Mucosa of descending colon (tissue), 3 donors: ENCODE results near the gene ANKRD17. TPM values are rescaled to one million over a fixed set of nuclear protein-coding genes. Genes with fewer than 3 reads are reported as not detected.
"Not testable (repeated sequence)": the region's sequence is repeated elsewhere in the genome, so short reads cannot be mapped to it uniquely, and the experiment has no call there.

ENCODE experiments used
- ATAC-seq: fragments of 200-7000 bp; cut with Tn5 transposase; one replicate; pipeline ENCODE4 v1.9.1; 2020; ENCODE audit warnings: mild to moderate bottlenecking, moderate library complexity
- DNase-seq, 3 donors: peaks; one replicate each; pipeline ENCODE4 v3.0.0-alpha.2; 2020
- H3K36me3 ChIP-seq: fragments of 200-600 bp; one replicate; pipeline ENCODE4 v1.8.0; 2021; ENCODE audit warnings: low read depth, mild to moderate bottlenecking
- H3K4me1 ChIP-seq: fragments of 200-600 bp; one replicate; pipeline ENCODE4 v1.8.0; 2021; ENCODE audit warnings: low read depth, mild to moderate bottlenecking
- H3K4me3 ChIP-seq: fragments of 200-600 bp; one replicate; pipeline ENCODE4 v1.8.0; 2021; ENCODE audit warnings: mild to moderate bottlenecking
- H3K9me3 ChIP-seq: fragments of 200-600 bp; one replicate; pipeline ENCODE4 v1.8.0; 2021; ENCODE audit warnings: mild to moderate bottlenecking
- CTCF ChIP-seq: fragments of 200-600 bp; IDR thresholded peaks from one replicate; pipeline ENCODE4 v1.8.0; 2022; ENCODE audit warnings: antibody characterized with exemption, mild to moderate bottlenecking
- intact Hi-C, 2 donors: fragments of 100-400 bp; cut with DNase I in 1 of 2; cut with micrococcal nuclease in 1 of 2; formaldehyde crosslinking; loops; one replicate each; pipeline versions ENCODE4 v1.11.0 to v1.11.1; 2022; cut with DNase I, micrococcal nuclease
- total RNA-seq, 3 donors: library from RNA; stranded (reverse); fragmentation: NEBNext Ultra II Directional in 2 of 3; extraction: Animal tissue kit (Norgen Biotek cat#: 25700) in 2 of 3; gene quantifications; one replicate each; pipeline versions ENCODE4 v1.2.1 to v1.2.4, GENCODE V29; 2021 to 2023
- donor health status: DM: no; HTN: no; CAD: no; lungs with moderate emphysema.
- donor health status: DM: no; HTN: no; CAD: no.
- donor health status: DM: no; HTN: yes; CAD: no.

ANKRD17 gene
- total RNA-seq, 3 donors from 2014 or later: 62.4 to 75.3 (median 70.4) TPM

GRCh38 chr4:73259571-73260090 lies 1.0 kb upstream of the ANKRD17 start:
- Histone ChIP-seq H3K4me1 (peaks cover 33% of the 10 kb centered on the region), H3K4me3 (peak overlapping the region; percentile 58), H3K9me3 (no peaks in the 10 kb centered on the region), H3K36me3 (no peaks in the 10 kb centered on the region)
- TF ChIP-seq CTCF: no peak
- DNase-seq (no peak), ATAC-seq (peak; percentile 1)
- intact Hi-C loops: loop anchor here in 1 of 2 donors (10.0 kb wide), 1 partner anchor 105 kb away; no protein-coding TSS in a partner anchor

- DNase-seq (no peak), ATAC-seq (no peak)
- intact Hi-C loops: loop anchor here in 1 of 2 donors (10.0 kb wide), 1 partner anchor 104 kb away; no protein-coding TSS in a partner anchor
- peak overlapping the region; percentile 58 for H3K4me3 ChIP-seq
- peaks cover 37% of the 10 kb centered on the region for H3K4me1 ChIP-seq
- no peak for TF ChIP-seq CTCF
- no peaks in the 10 kb centered on the region for H3K36me3 ChIP-seq
- H3K9me3 ChIP-seq: no peaks in the 10 kb centered on the region
These were observed 237 bp downstream of the ANKRD17 start for GRCh38 chr4:73258436-73258685.

- DNase-seq (peak in 2 of 3 donors; percentile 43 to 57), ATAC-seq (peak; percentile 1)
- TF ChIP-seq CTCF: no peak
- Histone ChIP-seq H3K4me1 (peaks cover 40% of the 10 kb centered on the region), H3K9me3 (no peaks in the 10 kb centered on the region), H3K36me3 (no peaks in the 10 kb centered on the region), H3K4me3 (peak overlapping the region; percentile 58)
- intact Hi-C loops: loop anchor here in 1 of 2 donors (10.0 kb wide), 1 partner anchor 103 kb away; no protein-coding TSS in a partner anchor
These were observed 755 bp downstream of the ANKRD17 start for GRCh38 chr4:73257651-73258435.

- DNase-seq (peak; percentile 60 to 94 (median 80)), ATAC-seq (peak; percentile 58)
- Histone ChIP-seq H3K4me3 (peak overlapping the region; percentile 58), H3K36me3 (no peaks in the 10 kb centered on the region), H3K9me3 (no peaks in the 10 kb centered on the region), H3K4me1 (peaks cover 42% of the 10 kb centered on the region)
- peak; percentile 26 for TF ChIP-seq CTCF
- intact Hi-C loops: loop anchor here in 1 of 2 donors (10.0 kb wide), 1 partner anchor 102 kb away; no protein-coding TSS in a partner anchor
These were observed 1.4 kb downstream of the ANKRD17 start for GRCh38 chr4:73257234-73257633.

- ATAC-seq, H3K9me3 ChIP-seq, H3K36me3 ChIP-seq, H3K4me3 ChIP-seq: not testable (repeated sequence)
- intact Hi-C loops: loop anchor here in 1 of 2 donors (10.0 kb wide), 1 partner anchor 101 kb away; no protein-coding TSS in a partner anchor
- DNase-seq: peak in 2 of 3 donors; percentile 20 to 44
- peaks cover 42% of the 10 kb centered on the region for H3K4me1 ChIP-seq
These were observed 2.8 kb downstream of the ANKRD17 start for GRCh38 chr4:73255847-73256246.

GRCh38 chr4:73252001-73252400 lies 6.6 kb downstream of the ANKRD17 start:
- H3K4me1 ChIP-seq: peaks cover 31% of the 10 kb centered on the region
- TF ChIP-seq CTCF: no peak
- H3K4me3 ChIP-seq: no peak overlapping the region
- DNase-seq (no peak), ATAC-seq (no peak)
- no peaks in the 10 kb centered on the region for H3K9me3 ChIP-seq
- H3K36me3 ChIP-seq: no peaks in the 10 kb centered on the region
- intact Hi-C loops: loop anchor here in 1 of 2 donors (10.0 kb wide), 1 partner anchor 97 kb away; no protein-coding TSS in a partner anchor
